Measurements from ENCODE around the gene COL23A1. TPM values are rescaled to one million over a fixed set of nuclear protein-coding genes. Genes with fewer than 3 reads are reported as not detected.

COL23A1 gene
- total RNA-seq, 4 donors from 2014 or later = 7.9 to 20.4 (median 12.0) TPM

DNA sequence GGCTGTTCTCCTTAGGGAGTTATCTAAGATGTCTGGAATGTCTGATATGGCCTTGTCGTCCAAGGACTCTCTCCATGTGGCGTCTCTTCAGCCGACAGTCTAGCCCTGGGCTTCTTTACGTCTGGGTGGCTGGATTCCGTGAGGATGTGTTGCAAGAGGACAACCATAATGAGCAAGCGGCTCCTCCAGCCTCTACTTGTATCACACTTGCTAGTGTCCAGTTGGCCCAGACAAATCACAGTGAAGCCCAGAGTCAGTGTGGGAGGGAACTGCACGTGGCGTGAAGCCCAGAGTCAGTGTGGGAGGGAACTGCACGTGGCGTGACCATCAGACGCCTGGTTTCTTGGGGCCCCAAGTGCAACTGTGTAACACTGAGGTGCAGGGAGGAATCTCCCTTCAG lies 61.1 kb downstream of the COL23A1 start:
- H3K4me1 ChIP-seq = no peaks in the 10 kb centered on the region
- H3K9me3 ChIP-seq = no peaks in the 10 kb centered on the region
- no peak overlapping the region for H3K27ac ChIP-seq
- no peaks in the 10 kb centered on the region for H3K36me3 ChIP-seq
- DNase-seq (ENCODE audit: low spot score in 2 of 2) = no peak
- H3K4me3 ChIP-seq = no peak overlapping the region
- H3K27me3 ChIP-seq = no peaks in the 10 kb centered on the region
- TF ChIP-seq, protein P1, sequence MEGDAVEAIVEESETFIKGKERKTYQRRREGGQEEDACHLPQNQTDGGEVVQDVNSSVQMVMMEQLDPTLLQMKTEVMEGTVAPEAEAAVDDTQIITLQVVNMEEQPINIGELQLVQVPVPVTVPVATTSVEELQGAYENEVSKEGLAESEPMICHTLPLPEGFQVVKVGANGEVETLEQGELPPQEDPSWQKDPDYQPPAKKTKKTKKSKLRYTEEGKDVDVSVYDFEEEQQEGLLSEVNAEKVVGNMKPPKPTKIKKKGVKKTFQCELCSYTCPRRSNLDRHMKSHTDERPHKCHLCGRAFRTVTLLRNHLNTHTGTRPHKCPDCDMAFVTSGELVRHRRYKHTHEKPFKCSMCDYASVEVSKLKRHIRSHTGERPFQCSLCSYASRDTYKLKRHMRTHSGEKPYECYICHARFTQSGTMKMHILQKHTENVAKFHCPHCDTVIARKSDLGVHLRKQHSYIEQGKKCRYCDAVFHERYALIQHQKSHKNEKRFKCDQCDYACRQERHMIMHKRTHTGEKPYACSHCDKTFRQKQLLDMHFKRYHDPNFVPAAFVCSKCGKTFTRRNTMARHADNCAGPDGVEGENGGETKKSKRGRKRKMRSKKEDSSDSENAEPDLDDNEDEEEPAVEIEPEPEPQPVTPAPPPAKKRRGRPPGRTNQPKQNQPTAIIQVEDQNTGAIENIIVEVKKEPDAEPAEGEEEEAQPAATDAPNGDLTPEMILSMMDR (IDR thresholded peaks at IDR 0.05) = no peak
- TF ChIP-seq EP300 (IDR thresholded peaks at IDR 0.05) = no peak
- TF ChIP-seq POLR2A (IDR thresholded peaks at IDR 0.05) = no peak
- 56 to 60% methylated on average over 11 of the region's 11 CpGs for WGBS, 2 donors

DNA sequence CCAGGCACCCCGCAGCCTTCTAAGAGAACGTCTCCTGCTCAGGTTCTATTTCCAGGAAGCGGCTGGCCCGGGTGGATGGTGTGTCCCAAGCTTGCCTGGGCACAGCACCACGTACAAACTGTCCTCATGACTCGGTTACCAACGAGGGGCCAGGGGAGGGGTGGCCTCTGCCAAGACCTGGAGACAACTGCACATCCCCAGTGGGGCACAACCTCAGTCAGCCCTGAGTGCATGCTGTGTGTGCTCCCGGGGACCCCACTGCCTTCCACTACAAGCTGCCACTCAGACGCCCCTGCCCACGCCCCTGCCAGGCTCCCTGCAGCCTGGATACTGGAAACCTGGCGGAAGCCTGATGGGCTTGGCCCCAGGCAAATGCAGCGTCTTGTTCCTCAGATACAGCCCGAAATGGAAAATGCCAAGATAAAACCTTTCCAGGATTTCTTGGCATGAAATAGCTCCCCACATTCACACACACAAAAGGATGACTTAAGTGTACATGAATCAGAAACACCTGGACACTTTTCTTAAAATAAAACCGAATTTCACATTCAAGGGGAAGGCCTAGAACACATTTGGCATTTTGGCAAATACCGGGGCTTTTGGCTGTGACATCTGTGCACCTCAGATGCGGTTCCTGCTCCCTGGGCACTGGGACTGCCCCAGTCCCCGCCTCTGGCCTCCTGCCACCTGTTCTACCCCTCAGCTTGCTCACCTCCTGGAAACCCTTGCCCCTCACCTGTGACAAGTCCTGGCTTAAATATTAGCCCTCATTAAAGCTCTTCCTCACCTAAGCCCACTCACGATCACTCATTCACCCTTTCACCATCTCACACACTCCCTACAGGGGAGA lies 62.5 kb downstream of the COL23A1 start:
- no peaks in the 10 kb centered on the region for H3K4me1 ChIP-seq
- no peaks in the 10 kb centered on the region for H3K36me3 ChIP-seq
- H3K4me3 ChIP-seq = no peak overlapping the region
- WGBS, 2 donors = 75 to 77% methylated on average over 18 of the region's 18 CpGs
- H3K27ac ChIP-seq = no peak overlapping the region
- no peaks in the 10 kb centered on the region for H3K9me3 ChIP-seq
- no peak for DNase-seq (ENCODE audit: low spot score in 2 of 2)
- H3K27me3 ChIP-seq = no peaks in the 10 kb centered on the region
- TF ChIP-seq, protein P1 (IDR thresholded peaks at IDR 0.05) = no peak
- TF ChIP-seq POLR2A (IDR thresholded peaks at IDR 0.05) (no peak), EP300 (IDR thresholded peaks at IDR 0.05) (no peak)

DNA sequence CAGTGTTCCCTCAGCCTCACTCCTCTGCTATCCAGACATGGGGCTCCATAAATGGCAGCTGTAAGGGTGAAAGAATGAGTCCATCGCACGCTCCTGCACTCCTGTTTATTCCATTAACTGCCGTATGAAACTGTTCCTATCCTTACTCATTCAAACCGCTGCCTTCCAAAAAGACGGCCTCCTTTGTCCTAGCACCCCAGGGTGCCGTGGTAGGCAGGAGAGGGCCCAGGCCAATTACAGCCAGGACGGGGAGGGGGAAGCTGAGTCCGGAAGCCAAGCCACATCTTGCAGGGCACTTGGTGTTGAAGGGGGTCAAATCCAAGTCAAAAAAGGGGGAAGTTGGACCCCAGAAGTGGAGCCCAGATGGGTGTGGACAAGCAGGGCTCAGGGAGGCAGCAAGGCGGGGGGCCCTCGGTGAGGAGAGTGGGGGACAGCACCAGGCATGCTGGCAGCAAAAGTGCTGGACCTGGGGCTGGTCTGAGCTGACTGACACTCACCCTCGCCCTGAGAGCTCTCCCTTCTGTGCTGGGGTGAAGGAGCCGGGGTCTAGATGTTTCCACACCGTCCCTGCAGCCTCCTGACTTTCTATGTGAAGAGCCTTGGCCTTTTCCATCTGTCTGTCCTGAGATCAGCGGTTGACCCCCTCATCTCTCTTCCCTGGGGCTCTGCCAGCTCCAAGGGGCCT lies 63.3 kb downstream of the COL23A1 start:
- TF ChIP-seq EP300 (IDR thresholded peaks at IDR 0.05) = no peak
- TF ChIP-seq POLR2A (IDR thresholded peaks at IDR 0.05) = no peak
- TF ChIP-seq, protein P1 (IDR thresholded peaks at IDR 0.05) = no peak
- H3K27ac ChIP-seq = no peak overlapping the region
- no peak overlapping the region for H3K4me3 ChIP-seq
- no peak for DNase-seq (ENCODE audit: low spot score in 2 of 2)
- H3K27me3 ChIP-seq = no peaks in the 10 kb centered on the region
- no peaks in the 10 kb centered on the region for H3K4me1 ChIP-seq
- H3K36me3 ChIP-seq = no peaks in the 10 kb centered on the region
- H3K9me3 ChIP-seq = no peaks in the 10 kb centered on the region
- 84% methylated on average over 14 of the region's 14 CpGs for WGBS, 2 donors

DNA sequence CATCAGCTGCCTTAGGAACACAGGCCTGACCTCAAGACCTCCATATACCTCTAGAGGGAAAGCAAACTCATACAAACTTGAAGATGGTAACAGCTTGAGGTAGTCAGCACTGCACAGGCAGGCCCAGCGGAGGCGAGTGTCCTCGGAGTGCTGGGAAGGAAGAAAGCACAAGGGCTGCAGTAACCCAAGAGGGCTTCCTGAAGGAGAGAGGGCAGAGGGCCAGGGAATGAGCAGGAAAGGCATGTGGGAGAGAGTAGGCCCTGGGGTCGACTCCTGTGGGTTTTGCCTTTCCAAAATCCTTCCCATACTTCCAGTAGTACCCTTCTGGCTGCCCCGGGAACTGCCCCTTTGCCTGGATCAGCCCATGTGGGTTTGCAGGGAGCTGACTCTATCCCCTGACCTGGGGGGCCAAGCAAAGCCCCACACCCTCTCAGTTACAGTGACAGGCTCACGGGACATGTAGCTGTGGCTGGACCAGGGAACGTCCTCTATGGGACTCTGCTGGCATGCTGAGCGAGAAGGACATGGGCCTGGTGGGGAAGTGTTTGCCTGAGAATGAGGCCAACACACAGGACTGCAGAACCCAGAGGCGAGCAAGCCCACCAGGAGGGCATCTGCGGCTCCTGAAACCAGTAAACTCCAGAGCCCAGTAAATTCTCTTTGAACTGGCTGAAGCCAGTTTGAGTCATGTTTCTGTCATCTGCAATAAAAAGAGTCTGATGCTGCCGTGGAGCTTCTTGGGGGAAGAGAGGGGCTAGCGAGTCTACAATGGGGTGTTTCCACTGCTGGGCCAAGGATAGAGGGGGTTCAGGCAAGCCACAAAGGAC lies 64.1 kb downstream of the COL23A1 start:
- Histone ChIP-seq H3K27me3 (no peaks in the 10 kb centered on the region), H3K27ac (no peak overlapping the region), H3K36me3 (no peaks in the 10 kb centered on the region), H3K4me1 (no peaks in the 10 kb centered on the region), H3K4me3 (no peak overlapping the region), H3K9me3 (no peaks in the 10 kb centered on the region)
- no peak for TF ChIP-seq POLR2A (IDR thresholded peaks at IDR 0.05)
- TF ChIP-seq, protein P1 (IDR thresholded peaks at IDR 0.05) = no peak
- TF ChIP-seq EP300 (IDR thresholded peaks at IDR 0.05) = no peak
- WGBS, 2 donors = 76 to 84% methylated on average over 9 to 12 of the region's 12 CpGs
- no peak for DNase-seq (ENCODE audit: low spot score in 2 of 2)

All from tibial nerve (tissue), 4 donors.